Measurements from ENCODE around the gene RAB19.
"Not testable (repeated sequence)": the region's sequence is repeated elsewhere in the genome, so short reads cannot be mapped to it uniquely, and the experiment has no call there.

RAB19 gene

DNA sequence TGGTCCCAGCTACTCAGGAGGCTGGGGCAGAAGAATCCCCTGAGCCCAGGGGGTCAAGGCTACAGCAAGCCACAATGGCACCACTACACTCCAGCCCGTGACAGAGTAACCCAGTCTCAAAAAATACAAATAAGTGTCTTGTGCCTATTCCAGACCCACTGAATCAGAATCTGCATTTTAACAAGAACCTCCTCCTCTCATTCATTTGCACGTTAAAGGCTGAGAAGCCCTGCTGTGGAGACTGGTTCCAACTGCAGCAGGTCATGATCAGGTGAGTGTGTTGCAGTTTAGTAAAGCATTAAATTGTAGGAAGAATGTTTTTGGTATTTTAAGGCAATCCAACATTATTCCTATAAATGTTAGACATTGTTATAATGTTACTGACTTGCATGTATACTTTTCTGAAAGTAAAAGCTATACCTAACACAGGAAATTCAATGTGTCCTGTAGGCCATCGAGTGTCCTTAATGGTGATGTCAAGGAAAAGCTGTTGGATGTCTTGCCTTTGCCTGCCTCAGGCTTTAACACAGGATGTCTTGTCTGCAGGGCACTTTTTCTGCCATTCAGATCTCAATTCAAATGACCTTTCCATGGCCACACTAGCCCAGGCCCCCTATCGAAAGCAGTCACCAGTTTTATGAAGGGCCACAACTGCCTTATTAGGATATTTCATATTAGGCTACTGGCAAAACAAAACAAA, 45.1 kb downstream of the RAB19 start:
- DNase-seq (ENCODE audit: extremely low read depth, insufficient read length) = no peak
- Histone ChIP-seq H3K4me3 (replicated peaks; ENCODE audit: low read depth, low read length) (no peak overlapping the region), H3K36me3 (ENCODE audit: control insufficient read depth, insufficient read depth, low read length) (no peaks in the 10 kb centered on the region; the same call in none of the 2 replicates), H3K27me3 (replicated peaks; ENCODE audit: control insufficient read depth, insufficient read depth, low read length) (no peaks in the 10 kb centered on the region)
- TF ChIP-seq, protein P1, sequence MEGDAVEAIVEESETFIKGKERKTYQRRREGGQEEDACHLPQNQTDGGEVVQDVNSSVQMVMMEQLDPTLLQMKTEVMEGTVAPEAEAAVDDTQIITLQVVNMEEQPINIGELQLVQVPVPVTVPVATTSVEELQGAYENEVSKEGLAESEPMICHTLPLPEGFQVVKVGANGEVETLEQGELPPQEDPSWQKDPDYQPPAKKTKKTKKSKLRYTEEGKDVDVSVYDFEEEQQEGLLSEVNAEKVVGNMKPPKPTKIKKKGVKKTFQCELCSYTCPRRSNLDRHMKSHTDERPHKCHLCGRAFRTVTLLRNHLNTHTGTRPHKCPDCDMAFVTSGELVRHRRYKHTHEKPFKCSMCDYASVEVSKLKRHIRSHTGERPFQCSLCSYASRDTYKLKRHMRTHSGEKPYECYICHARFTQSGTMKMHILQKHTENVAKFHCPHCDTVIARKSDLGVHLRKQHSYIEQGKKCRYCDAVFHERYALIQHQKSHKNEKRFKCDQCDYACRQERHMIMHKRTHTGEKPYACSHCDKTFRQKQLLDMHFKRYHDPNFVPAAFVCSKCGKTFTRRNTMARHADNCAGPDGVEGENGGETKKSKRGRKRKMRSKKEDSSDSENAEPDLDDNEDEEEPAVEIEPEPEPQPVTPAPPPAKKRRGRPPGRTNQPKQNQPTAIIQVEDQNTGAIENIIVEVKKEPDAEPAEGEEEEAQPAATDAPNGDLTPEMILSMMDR (IDR thresholded peaks at IDR 0.05; ENCODE audit: insufficient read depth, low read length, poor library complexity, severe bottlenecking) = no peak

- H3K27me3 ChIP-seq (replicated peaks; ENCODE audit: control insufficient read depth, insufficient read depth, low read length) = no peaks in the 10 kb centered on the region
- TF ChIP-seq, protein P1 (IDR thresholded peaks at IDR 0.05; ENCODE audit: insufficient read depth, low read length, poor library complexity, severe bottlenecking) = no peak
- H3K4me3 ChIP-seq (replicated peaks; ENCODE audit: low read depth, low read length) = no peak overlapping the region
- no peak for DNase-seq (ENCODE audit: extremely low read depth, insufficient read length)
- H3K36me3 ChIP-seq (ENCODE audit: control insufficient read depth, insufficient read depth, low read length) = peaks cover 10% of the 10 kb centered on the region
Measured at GRCh38 chr7:140451716-140452115, 47.9 kb downstream of the RAB19 start.

- peaks cover 11% of the 10 kb centered on the region for H3K36me3 ChIP-seq (ENCODE audit: control insufficient read depth, insufficient read depth, low read length)
- no peak for DNase-seq (ENCODE audit: extremely low read depth, insufficient read length)
- TF ChIP-seq, protein P1 (IDR thresholded peaks at IDR 0.05; ENCODE audit: insufficient read depth, low read length, poor library complexity, severe bottlenecking) = no peak
- no peaks in the 10 kb centered on the region for H3K27me3 ChIP-seq (replicated peaks; ENCODE audit: control insufficient read depth, insufficient read depth, low read length)
- no peak overlapping the region for H3K4me3 ChIP-seq (replicated peaks; ENCODE audit: low read depth, low read length)
Measured at GRCh38 chr7:140453273-140453672, 49.4 kb downstream of the RAB19 start.

- not testable (repeated sequence) for DNase-seq (ENCODE audit: extremely low read depth, insufficient read length); H3K27me3 ChIP-seq (replicated peaks; ENCODE audit: control insufficient read depth, insufficient read depth, low read length); H3K4me3 ChIP-seq (replicated peaks; ENCODE audit: low read depth, low read length)
- peaks cover 12% of the 10 kb centered on the region for H3K36me3 ChIP-seq (ENCODE audit: control insufficient read depth, insufficient read depth, low read length)
Measured at GRCh38 chr7:140453785-140454656, 50.2 kb downstream of the RAB19 start.

- TF ChIP-seq, protein P1 (IDR thresholded peaks at IDR 0.05; ENCODE audit: insufficient read depth, low read length, poor library complexity, severe bottlenecking) = no peak
- no peak for DNase-seq (ENCODE audit: extremely low read depth, insufficient read length)
- no peak overlapping the region for H3K4me3 ChIP-seq (replicated peaks; ENCODE audit: low read depth, low read length)
- peaks cover 12% of the 10 kb centered on the region for H3K36me3 ChIP-seq (ENCODE audit: control insufficient read depth, insufficient read depth, low read length)
- H3K27me3 ChIP-seq (replicated peaks; ENCODE audit: control insufficient read depth, insufficient read depth, low read length) = no peaks in the 10 kb centered on the region
Measured at GRCh38 chr7:140454657-140455015, 50.8 kb downstream of the RAB19 start.

DNA sequence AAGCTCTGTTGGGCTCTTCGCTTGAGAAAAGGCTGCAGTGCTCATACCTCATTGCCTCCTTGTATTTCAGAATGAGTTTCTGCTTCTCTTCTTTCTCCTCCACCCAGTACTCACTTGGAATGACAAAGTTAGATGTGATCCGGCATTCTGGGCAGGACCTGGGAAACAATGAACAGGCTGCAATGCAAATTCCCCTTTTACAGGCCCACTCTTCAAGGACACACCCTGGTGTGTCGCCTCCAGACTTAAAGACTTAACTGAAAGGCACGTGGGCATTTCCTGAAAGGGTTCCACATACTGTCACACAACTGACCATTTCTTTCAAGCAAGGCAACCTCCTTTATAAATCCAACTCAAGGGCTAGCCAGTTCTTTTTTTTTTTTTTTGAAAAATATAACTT, 51.9 kb downstream of the RAB19 start:
- peaks cover 12% of the 10 kb centered on the region for H3K36me3 ChIP-seq (ENCODE audit: control insufficient read depth, insufficient read depth, low read length)
- DNase-seq (ENCODE audit: extremely low read depth, insufficient read length) = no peak

More for the DNA sequence above, 51.9 kb downstream of the RAB19 start:
- TF ChIP-seq, protein P1 (IDR thresholded peaks at IDR 0.05; ENCODE audit: insufficient read depth, low read length, poor library complexity, severe bottlenecking) = no peak
- Histone ChIP-seq H3K27me3 (replicated peaks; ENCODE audit: control insufficient read depth, insufficient read depth, low read length) (no peaks in the 10 kb centered on the region), H3K4me3 (replicated peaks; ENCODE audit: low read depth, low read length) (no peak overlapping the region)

Data from GM06990 (cell line).